HepG2 (cell line): Measurements from ENCODE around the gene HID1. TPM values are rescaled to one million over a fixed set of nuclear protein-coding genes. Genes with fewer than 3 reads are reported as not detected.
A peak's percentile ranks its signal among the peaks of the same experiment; 100 is the strongest.

Experiments
- ATAC-seq: fragments of 200-7000 bp; cut with Tn5 transposase; 3 replicates; pipeline ENCODE4 v1.9.1; 2020; ENCODE audit warnings: mild to moderate bottlenecking, moderate library complexity
- BruUV-seq: library from RNA; stranded (reverse); fragments of 400-500 nt; replicated peaks from 2 replicates; lab custom pipeline; 2021; lab: Mats Ljungman, UMichigan
- CTCF ChIA-PET: fragments of 300-600 bp; formaldehyde crosslinking; extraction: SDS; loops from one replicate; lab custom pipeline; 2021; ENCODE audit warnings: low total read pairs, inconsistent platforms, low intra/inter-chr PET ratio; lab: Yijun Ruan, JAX
- POLR2A ChIA-PET: fragments of 350-600 bp; sonication (Branson Sonifier 250); formaldehyde crosslinking; loops from one replicate; lab custom pipeline; 2020; ENCODE audit warnings: antibody characterized with exemption, inconsistent platforms; lab: Yijun Ruan, JAX
- DNase-seq: peaks from one replicate; pipeline ENCODE4 v3.0.0-alpha.2; 2015; ENCODE audit warnings: low spot score
- FAIRE-seq: peaks from 3 replicates; lab custom pipeline; 2011; peaks lifted over from hg19 to GRCh38; lab: Jason Lieb, UNC
- H2AFZ ChIP-seq: one replicate; pipeline ENCODE4 v1.6.1; 2011; ENCODE audit warnings: low read length, inconsistent platforms
- H3K27ac ChIP-seq: fragments of 300-600 bp; 3 replicates; pipeline ENCODE4 v1.8.0; 2011; ENCODE audit warnings: mixed run types, mild to moderate bottlenecking, mixed read lengths, low read length, inconsistent platforms; ENCODE audit not compliant: insufficient read depth; ENCODE audit errors: extremely low read length
- H3K27me3 ChIP-seq, 2 experiments: fragments of 200-600 bp in 1 of 2; 2 replicates in 1 of 2; 3 replicates in 1 of 2; pipeline versions ENCODE4 v1.6.0 to v1.8.0; 2011; ENCODE audit warnings: low read length in 2 of 2, mild to moderate bottlenecking in 2 of 2, moderate library complexity in 2 of 2, inconsistent platforms in 1 of 2; ENCODE audit not compliant: insufficient read depth in 2 of 2, control insufficient read depth in 1 of 2
- H3K36me3 ChIP-seq, 2 experiments: fragments of 200-600 bp in 1 of 2; replicated peaks in 1 of 2; 2 replicates in 1 of 2; 3 replicates in 1 of 2; pipeline versions ENCODE4 v1.5.1 to v1.8.0; 2011; ENCODE audit warnings: low read length in 2 of 2, inconsistent platforms in 1 of 2; ENCODE audit not compliant: insufficient read depth in 2 of 2, control insufficient read depth in 1 of 2
- H3K4me1 ChIP-seq: 2 replicates; pipeline ENCODE4 v1.5.1; 2012; ENCODE audit warnings: low read length, inconsistent platforms; ENCODE audit not compliant: insufficient read depth
- H3K4me2 ChIP-seq: 2 replicates; pipeline ENCODE4 v1.6.0; 2011; ENCODE audit warnings: low read depth, low read length, inconsistent platforms
- H3K4me3 ChIP-seq, 3 experiments: fragments of 200-600 bp in 1 of 3; sonication (generic), shearing (Covaris generic) in 1 of 3; replicated peaks in 1 of 3; 2 replicates each; pipeline ENCODE4 v1.5.1; 2011 to 2016; ENCODE audit warnings: low read length in 3 of 3, inconsistent platforms in 2 of 3, low read depth in 2 of 3, mild to moderate bottlenecking in 2 of 3, control low read depth in 1 of 3, mixed read lengths in 1 of 3; ENCODE audit not compliant: insufficient read depth in 1 of 3
- H3K79me2 ChIP-seq: one replicate; pipeline ENCODE4 v1.6.1; 2011; ENCODE audit warnings: low read length, inconsistent platforms; ENCODE audit not compliant: insufficient read depth
- H3K9ac ChIP-seq: 2 replicates; pipeline ENCODE4 v1.6.0; 2011; ENCODE audit warnings: mild to moderate bottlenecking, low read depth, low read length, inconsistent platforms; ENCODE audit not compliant: insufficient read depth
- H3K9me3 ChIP-seq: 2 replicates; pipeline ENCODE4 v1.5.1; 2012; ENCODE audit warnings: mild to moderate bottlenecking, low read length
- H4K20me1 ChIP-seq: 2 replicates; pipeline ENCODE4 v1.6.0; 2011; ENCODE audit warnings: inconsistent platforms, mild to moderate bottlenecking, low read length, moderate library complexity; ENCODE audit not compliant: insufficient read depth
- DMAP1 ChIP-seq: IDR thresholded peaks from 2 replicates; pipeline ENCODE4 v1.6.1; 2016
- ELF4 ChIP-seq: sonication (generic); formaldehyde crosslinking; IDR thresholded peaks from 2 replicates; pipeline ENCODE4 v1.5.0; 2020; ENCODE audit warnings: missing genetic modification reagents, mild to moderate bottlenecking, moderate library complexity, borderline replicate concordance
- FLYWCH1 ChIP-seq: sonication (generic); formaldehyde crosslinking; IDR thresholded peaks from 2 replicates; pipeline ENCODE4 v1.8.1; 2023; ENCODE audit warnings: mild to moderate bottlenecking, missing genetic modification reagents
- FOXK2 ChIP-seq: fragments of 450-650 bp; IDR thresholded peaks from 2 replicates; pipeline ENCODE4 v1.6.1; 2016
- FOXO1 ChIP-seq: sonication (generic); formaldehyde crosslinking; IDR thresholded peaks from 2 replicates; pipeline ENCODE4 v1.4.0; 2020; ENCODE audit warnings: missing genetic modification reagents
- GLI4 ChIP-seq: sonication (generic); formaldehyde crosslinking; IDR thresholded peaks from 2 replicates; pipeline ENCODE4 v1.5.1; 2020; ENCODE audit warnings: missing genetic modification reagents, mild to moderate bottlenecking, moderate library complexity, borderline replicate concordance
- HNRNPUL1 ChIP-seq: fragments of 200-400 bp; formaldehyde crosslinking; IDR thresholded peaks from 2 replicates; pipeline ENCODE4 v1.6.1; 2017; ENCODE audit warnings: low read depth, mild to moderate bottlenecking, low read length, moderate library complexity
- HOXD1 ChIP-seq: sonication (generic); formaldehyde crosslinking; IDR thresholded peaks from 2 replicates; pipeline ENCODE4 v1.5.0; 2020; ENCODE audit warnings: missing genetic modification reagents
- ISL2 ChIP-seq: sonication (generic); formaldehyde crosslinking; IDR thresholded peaks from 2 replicates; pipeline ENCODE4 v1.5.0; 2020; ENCODE audit warnings: missing genetic modification reagents
- KDM1A ChIP-seq: IDR thresholded peaks from 2 replicates; pipeline ENCODE4 v1.6.1; 2016; ENCODE audit warnings: missing compliant biosample characterization
- KDM5B ChIP-seq: sonication (generic); formaldehyde crosslinking; IDR thresholded peaks from 2 replicates; pipeline ENCODE4 v1.4.0; 2020; ENCODE audit warnings: missing genetic modification reagents, mild to moderate bottlenecking, borderline replicate concordance
- MLX ChIP-seq: IDR thresholded peaks from 2 replicates; pipeline ENCODE4 v1.6.1; 2016
- NFE2 ChIP-seq: sonication (generic); formaldehyde crosslinking; IDR thresholded peaks from 2 replicates; pipeline ENCODE4 v1.4.0; 2020; ENCODE audit warnings: missing genetic modification reagents
- NFYB ChIP-seq: sonication (generic); formaldehyde crosslinking; IDR thresholded peaks from 2 replicates; pipeline ENCODE4 v1.4.0; 2020; ENCODE audit warnings: missing genetic modification reagents
- PRPF4 ChIP-seq: fragments of 200-400 bp; formaldehyde crosslinking; IDR thresholded peaks from 2 replicates; pipeline ENCODE4 v1.6.1; 2016; ENCODE audit warnings: low read length, low read depth; ENCODE audit not compliant: poor library complexity, severe bottlenecking
- RFXAP ChIP-seq: sonication (generic); formaldehyde crosslinking; IDR thresholded peaks from 2 replicates; pipeline ENCODE4 v1.4.0; 2020; ENCODE audit warnings: missing genetic modification reagents, borderline replicate concordance
- SMAD3 ChIP-seq: sonication (generic); formaldehyde crosslinking; IDR thresholded peaks from 2 replicates; pipeline ENCODE4 v1.4.0; 2020; ENCODE audit warnings: missing genetic modification reagents
- SOX13 ChIP-seq, 3 experiments: fragments of 450-650 bp in 1 of 3; sonication (generic) in 1 of 3; formaldehyde crosslinking in 1 of 3; IDR thresholded peaks in 2 of 3; conservative IDR thresholded peaks in 1 of 3; 2 replicates each; pipeline versions ENCODE4 v1.5.0 to v1.6.1; 2016 to 2020; ENCODE audit warnings: antibody characterized with exemption in 1 of 3, mild to moderate bottlenecking in 1 of 3, missing compliant biosample characterization in 1 of 3, missing genetic modification reagents in 1 of 3, moderate library complexity in 1 of 3
- TOE1 ChIP-seq: sonication (generic); formaldehyde crosslinking; IDR thresholded peaks from 2 replicates; pipeline ENCODE4 v1.4.0; 2020; ENCODE audit warnings: mild to moderate bottlenecking, missing genetic modification reagents
- ZBTB7B ChIP-seq: sonication (generic); formaldehyde crosslinking; IDR thresholded peaks from 2 replicates; pipeline ENCODE4 v1.4.0; 2020; ENCODE audit warnings: missing genetic modification reagents
- ZKSCAN8 ChIP-seq: IDR thresholded peaks from 2 replicates; pipeline ENCODE4 v1.6.1; 2016; ENCODE audit warnings: borderline replicate concordance, missing genetic modification reagents, missing compliant biosample characterization
- ZNF367 ChIP-seq: sonication (generic); formaldehyde crosslinking; IDR thresholded peaks from 2 replicates; pipeline ENCODE4 v1.4.0; 2020; ENCODE audit warnings: missing genetic modification reagents, borderline replicate concordance
- ZNF580 ChIP-seq: IDR thresholded peaks from 2 replicates; pipeline ENCODE4 v1.6.1; 2016; ENCODE audit warnings: low read depth, borderline replicate concordance
- ZSCAN9 ChIP-seq: IDR thresholded peaks from 2 replicates; pipeline ENCODE4 v1.6.1; 2016; ENCODE audit warnings: borderline replicate concordance
- WGBS: methylation state at CpG from one replicate; pipeline ENCODE4 v1.1.6; 2017; ENCODE audit warnings: low lambda C conversion rate; 5-methylcytosine and 5-hydroxymethylcytosine counted together
- in situ Hi-C: cut with HindIII; loops from 2 replicates; pipeline ENCODE4 v1.10.0; 2017; ENCODE audit warnings: low pct_unique_long_range_greater_than_20kb; ENCODE audit not compliant: extremely low pct_ligation_motif_present
- intact Hi-C: fragments of 100-400 bp; cut with micrococcal nuclease; formaldehyde crosslinking; loops from one replicate; pipeline ENCODE4 v1.10.0; 2022; ENCODE audit not compliant: unreplicated experiment
- polyA plus RNA-seq, 8 experiments: library from polyadenylated mRNA; depleted of rRNA in 3 of 8; stranded (reverse) in 7 of 8; unstranded in 1 of 8; fragments of >200 nt; fragmentation: Illumina TruSeq in 4 of 8; extraction: Trizol in 4 of 8; gene quantifications; 2 replicates each; pipeline versions ENCODE4 v1.2.1 to v1.2.3, GENCODE V29; 2011 to 2016; ENCODE audit warnings: low read depth in 4 of 8, missing spikeins in 1 of 8, mixed read lengths in 1 of 8; ENCODE audit not compliant: insufficient read depth in 1 of 8
- total RNA-seq, 5 experiments: library from RNA; depleted of rRNA; stranded (reverse); fragments of >200 nt; fragmentation: Illumina TruSeq; extraction: Trizol; gene quantifications; 2 replicates each; pipeline ENCODE4 v1.2.3, GENCODE V29; 2016; ENCODE audit warnings: low read depth in 1 of 5
- TF ChIP-seq, protein P1 (sequence below): sonication (generic); formaldehyde crosslinking; IDR thresholded peaks from 2 replicates; pipeline ENCODE4 v1.4.0; 2020; ENCODE audit warnings: missing genetic modification reagents

HID1 gene
- total and polyA plus RNA-seq, 2 of the 13 experiments (the other 11 are each of a cell fraction or from before 2014, with no cell fraction given): 2.1 to 10.6 TPM

DNA sequence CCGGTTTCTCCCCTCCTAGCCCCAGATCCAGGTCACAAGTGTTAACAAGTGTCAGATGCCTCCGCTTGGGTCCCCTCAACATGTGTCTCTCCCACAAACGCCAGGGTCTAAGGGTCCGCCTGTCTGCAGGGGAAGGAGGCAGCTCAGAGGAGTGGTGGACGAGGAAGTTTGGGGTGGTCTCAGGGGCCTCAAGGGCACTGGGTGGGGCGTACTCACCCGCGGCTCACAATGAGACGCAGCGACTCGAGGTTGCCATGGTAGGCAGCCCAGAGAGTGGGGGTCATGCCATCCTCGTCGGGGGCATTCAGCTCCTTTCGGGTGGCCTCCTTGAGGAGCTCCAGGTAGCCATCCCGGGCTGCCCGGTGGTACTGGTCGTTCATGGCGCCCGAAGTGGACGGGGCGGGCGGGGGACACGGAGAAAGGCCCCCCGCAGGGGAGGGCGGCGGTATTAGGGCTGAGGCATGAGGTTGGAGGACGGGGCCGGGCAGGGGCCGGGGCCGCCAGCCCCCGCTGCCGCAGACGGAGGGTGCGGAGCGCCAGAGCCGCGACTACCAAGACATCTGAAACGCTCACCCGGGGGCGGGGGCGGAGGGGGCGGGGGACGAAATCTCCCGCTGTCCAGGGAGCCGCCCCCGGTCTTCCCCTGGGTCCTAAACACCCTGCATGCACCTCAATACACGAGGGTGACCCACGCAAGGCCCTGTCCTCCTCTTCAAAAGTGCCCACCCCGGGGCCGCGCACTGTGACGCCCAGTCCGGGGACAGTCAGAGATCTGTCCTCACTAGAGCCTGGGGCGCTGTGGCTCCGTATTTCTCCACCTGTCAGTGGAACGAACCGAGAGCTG is 49.6 kb downstream of the HID1 start, which contains the start of gene USH1G:
Gene USH1G (minus strand): TSS at position 562 of the 844 bp plus-strand sequence. CDS start 182 bp downstream, at position 380.
- H3K9me3 ChIP-seq: no peaks in the 10 kb centered on the region
- peaks cover 31% of the 10 kb centered on the region for H3K4me1 ChIP-seq
- no peak for DNase-seq
- BruUV-seq: no TSS peak
- no peak within 1 kb of the TSS for H2AFZ ChIP-seq
- H3K27ac ChIP-seq: no peak within 1 kb of the TSS
- in situ Hi-C loops: loop anchor here (5.0 kb wide), 1 partner anchor 34 kb away; no protein-coding TSS in a partner anchor
- H3K4me2 ChIP-seq: peak within 1 kb of the TSS; percentile 74
- peaks cover 23 to 74% of the 10 kb centered on the region in 2 experiments for H3K27me3 ChIP-seq
- ATAC-seq: peak; percentile 20
- WGBS: 11% methylated on average over 38 of the region's 57 CpGs
- no peak for FAIRE-seq
- intact Hi-C loops: loop anchor here (1.0 kb wide), 1 partner anchor 35 kb away; no protein-coding TSS in a partner anchor
- no peaks in the 10 kb centered on the region for H4K20me1 ChIP-seq
- no peak within 1 kb of the TSS for H3K9ac ChIP-seq
- peak within 1 kb of the TSS; percentile 30 to 53 (median 35); a peak in 4 of 6 replicates for H3K4me3 ChIP-seq
- CTCF ChIA-PET: interaction anchor here (3.2 to 3.4 kb wide), 2 partner anchors 35 to 38 kb away, joined by 23 to 32 read pairs; no protein-coding TSS in a partner anchor
- no peaks in the 10 kb centered on the region for H3K79me2 ChIP-seq
- H3K36me3 ChIP-seq: no peaks in the 10 kb centered on the region
- POLR2A ChIA-PET: no interaction called here
- TF ChIP-seq, protein P1, sequence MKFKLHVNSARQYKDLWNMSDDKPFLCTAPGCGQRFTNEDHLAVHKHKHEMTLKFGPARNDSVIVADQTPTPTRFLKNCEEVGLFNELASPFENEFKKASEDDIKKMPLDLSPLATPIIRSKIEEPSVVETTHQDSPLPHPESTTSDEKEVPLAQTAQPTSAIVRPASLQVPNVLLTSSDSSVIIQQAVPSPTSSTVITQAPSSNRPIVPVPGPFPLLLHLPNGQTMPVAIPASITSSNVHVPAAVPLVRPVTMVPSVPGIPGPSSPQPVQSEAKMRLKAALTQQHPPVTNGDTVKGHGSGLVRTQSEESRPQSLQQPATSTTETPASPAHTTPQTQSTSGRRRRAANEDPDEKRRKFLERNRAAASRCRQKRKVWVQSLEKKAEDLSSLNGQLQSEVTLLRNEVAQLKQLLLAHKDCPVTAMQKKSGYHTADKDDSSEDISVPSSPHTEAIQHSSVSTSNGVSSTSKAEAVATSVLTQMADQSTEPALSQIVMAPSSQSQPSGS: no peak
- TF ChIP-seq FLYWCH1: no peak
- no peak for TF ChIP-seq SMAD3 (CRISPR knock-in tag)
- peak; percentile 20; the same call in 1 of the 2 replicates for TF ChIP-seq HOXD1
- TF ChIP-seq ZSCAN9 (CRISPR knock-in tag): no peak
- TF ChIP-seq ISL2 (CRISPR knock-in tag): no peak; the same call in 1 of the 2 replicates
- no peak for TF ChIP-seq ZNF367 (CRISPR knock-in tag)
- TF ChIP-seq ZKSCAN8 (CRISPR knock-in tag): no peak
- TF ChIP-seq SOX13 (IDR thresholded peaks at IDR 0.05): no peak
- TF ChIP-seq SOX13 (CRISPR knock-in tag; conservative IDR thresholded peaks at IDR 0.05 in 1 of 2, IDR thresholded peaks at IDR 0.05 in 1 of 2): no peak
- TF ChIP-seq MLX (CRISPR knock-in tag): no peak
- TF ChIP-seq FOXK2: no peak
- no peak for TF ChIP-seq FOXO1 (CRISPR knock-in tag)
- TF ChIP-seq KDM5B: 0 out of 2 replicates have a peak, but pooled peaks have one; percentile 3
- no peak for TF ChIP-seq HNRNPUL1
- no peak for TF ChIP-seq DMAP1 (CRISPR knock-in tag)
- no peak for TF ChIP-seq RFXAP (CRISPR knock-in tag)
- TF ChIP-seq PRPF4: no peak
- no peak for TF ChIP-seq KDM1A (CRISPR knock-in tag)
- no peak for TF ChIP-seq ELF4
- TF ChIP-seq NFE2 (CRISPR knock-in tag): no peak
- no peak for TF ChIP-seq TOE1
- no peak for TF ChIP-seq GLI4 (CRISPR knock-in tag)
- no peak for TF ChIP-seq NFYB (CRISPR knock-in tag)
- TF ChIP-seq ZBTB7B: no peak
- TF ChIP-seq ZNF580: no peak
